MCF 10A (cell line): ENCODE results near the gene NUP214. TPM values are rescaled to one million over a fixed set of nuclear protein-coding genes. Genes with fewer than 3 reads are reported as not detected.

ENCODE experiments used
- BruUV-seq: library from RNA; stranded (reverse); fragments of 400-500 nt; replicated peaks from 2 replicates; lab custom pipeline; 2021; lab: Mats Ljungman, UMichigan
- CTCF ChIA-PET: fragments of 300-600 bp; sonication (Branson Sonifier 250); formaldehyde crosslinking; extraction: SDS; loops from one replicate; lab custom pipeline; 2021; ENCODE audit warnings: antibody characterized with exemption, inconsistent platforms; lab: Yijun Ruan, JAX
- POLR2A ChIA-PET: fragments of 300-600, 350-650 bp; sonication (Branson Sonifier 250); formaldehyde crosslinking; extraction: SDS; loops from one replicate; lab custom pipeline; 2020; ENCODE audit warnings: antibody characterized with exemption, inconsistent platforms; lab: Yijun Ruan, JAX
- DNase-seq: peaks from one replicate; pipeline ENCODE4 v3.0.0-alpha.2; 2018; ENCODE audit not compliant: unreplicated experiment
- H3K27ac Mint-ChIP-seq: one replicate; pipeline ENCODE4 v1.8.0; 2022; ENCODE audit warnings: mild to moderate bottlenecking, low read depth, mixed read lengths; ENCODE audit not compliant: unreplicated experiment
- H3K27me3 Mint-ChIP-seq: one replicate; pipeline ENCODE4 v1.8.0; 2022; ENCODE audit warnings: mixed read lengths; ENCODE audit not compliant: insufficient read depth, unreplicated experiment
- H3K36me3 Mint-ChIP-seq: one replicate; pipeline ENCODE4 v1.8.0; 2022; ENCODE audit warnings: mild to moderate bottlenecking, moderate library complexity, mixed read lengths; ENCODE audit not compliant: insufficient read depth, unreplicated experiment
- H3K4me1 Mint-ChIP-seq: one replicate; pipeline ENCODE4 v1.8.0; 2022; ENCODE audit warnings: mixed read lengths; ENCODE audit not compliant: insufficient read depth, unreplicated experiment
- H3K4me3 Mint-ChIP-seq: one replicate; pipeline ENCODE4 v1.8.0; 2022; ENCODE audit warnings: mild to moderate bottlenecking, moderate library complexity, mixed read lengths; ENCODE audit not compliant: unreplicated experiment
- H3K9me3 Mint-ChIP-seq: one replicate; pipeline ENCODE4 v1.8.0; 2022; ENCODE audit warnings: mixed read lengths; ENCODE audit not compliant: unreplicated experiment
- CTCF ChIP-seq: fragments of 200-600 bp; IDR thresholded peaks from one replicate; pipeline ENCODE4 v1.8.0; 2022; ENCODE audit warnings: antibody characterized with exemption, mild to moderate bottlenecking; ENCODE audit not compliant: unreplicated experiment
- intact Hi-C: fragments of 100-400 bp; cut with micrococcal nuclease; formaldehyde crosslinking; loops from 2 replicates; pipeline ENCODE4 v1.14.1; 2022
- total RNA-seq: library from RNA; stranded (reverse); gene quantifications from 2 replicates; pipeline ENCODE4 v1.2.3, GENCODE V29; 2022

NUP214 gene
- total RNA-seq, 1 experiment from 2014 or later: 41.8 TPM

DNA sequence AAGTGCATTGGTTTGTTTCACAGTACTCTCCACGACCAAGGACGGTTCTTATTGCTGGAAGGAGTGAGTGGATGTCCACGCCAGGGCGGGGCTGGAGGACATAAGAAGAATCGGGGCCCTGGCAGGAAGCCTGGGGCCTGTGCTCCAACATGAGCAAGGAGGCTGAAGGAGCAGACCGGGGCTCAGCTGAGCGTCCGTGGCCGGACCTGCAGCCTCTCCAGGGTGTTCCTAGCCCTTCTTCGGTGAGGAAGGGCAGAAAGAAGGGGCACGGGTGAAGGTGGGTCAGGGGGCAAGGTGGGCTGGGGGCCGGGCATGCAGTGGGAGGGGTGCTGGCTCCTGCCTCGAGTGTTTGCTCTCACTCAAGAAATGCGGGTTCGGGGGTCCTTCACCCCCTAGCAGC, 132.8 kb downstream of the NUP214 start:
- Mint-ChIP-seq H3K9me3 (no peaks in the 10 kb centered on the region), H3K27ac (no peak overlapping the region), H3K4me3 (no peak overlapping the region), H3K4me1 (peaks cover 7% of the 10 kb centered on the region), H3K27me3 (no peaks in the 10 kb centered on the region), H3K36me3 (no peaks in the 10 kb centered on the region)
- intact Hi-C loops: no loop called here
- CTCF ChIA-PET: interaction anchor here (0.6 to 1.7 kb wide), 2 partner anchors 80 to 163 kb away, joined by 3 to 4 read pairs; no protein-coding TSS in a partner anchor
- BruUV-seq: no TSS peak
- POLR2A ChIA-PET: interaction anchor here (0.6 kb wide), 1 partner anchor 26 kb away, joined by 4 read pairs; no protein-coding TSS in a partner anchor
- DNase-seq: no peak
- no peak for TF ChIP-seq CTCF

DNA sequence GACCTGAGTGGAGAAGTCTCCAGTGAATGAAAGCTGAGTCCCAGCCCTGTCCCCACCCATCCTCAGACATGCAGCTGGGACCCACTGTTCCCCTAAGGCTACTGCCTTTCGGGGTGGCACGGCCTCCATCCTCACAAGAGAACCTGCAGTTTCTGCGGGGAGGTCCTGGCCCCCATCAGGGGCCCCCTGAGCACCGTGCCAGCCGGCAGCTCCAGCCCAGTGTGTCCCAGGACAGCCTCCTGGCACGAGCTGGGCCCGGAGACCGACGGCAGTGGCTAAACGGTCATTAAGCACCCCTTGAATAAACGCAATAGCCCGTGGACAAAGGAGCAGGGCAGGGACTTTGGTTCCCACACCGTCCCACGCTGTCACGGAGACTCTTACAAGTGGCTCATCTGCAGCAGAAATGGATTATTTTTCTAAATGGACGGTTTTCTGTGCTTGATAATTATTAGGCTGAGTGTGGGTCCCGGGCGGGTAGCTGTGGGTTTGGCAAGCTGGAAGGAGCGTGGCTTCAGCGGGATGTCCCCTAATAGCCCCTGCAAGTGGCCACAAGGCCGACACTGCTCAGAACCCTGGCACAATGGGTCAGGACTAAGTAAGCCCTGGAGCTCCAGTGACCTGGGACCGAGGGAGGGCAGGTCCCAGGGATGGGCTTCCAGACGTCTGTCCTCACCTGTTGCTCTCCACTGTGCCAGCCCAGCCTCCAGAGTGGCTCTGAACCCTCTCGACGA, 133.5 kb downstream of the NUP214 start:
- no peak for DNase-seq
- Mint-ChIP-seq H3K36me3 (no peaks in the 10 kb centered on the region), H3K4me1 (peaks cover 7% of the 10 kb centered on the region), H3K27me3 (no peaks in the 10 kb centered on the region), H3K4me3 (no peak overlapping the region), H3K9me3 (no peaks in the 10 kb centered on the region), H3K27ac (no peak overlapping the region)
- CTCF ChIA-PET: interaction anchor here (1.7 kb wide), 1 partner anchor 81 kb away, joined by 4 read pairs; no protein-coding TSS in a partner anchor
- no peak for TF ChIP-seq CTCF
- intact Hi-C loops: no loop called here
- BruUV-seq: no TSS peak
- POLR2A ChIA-PET: interaction anchor here (0.6 kb wide), 1 partner anchor 42 kb away, joined by 3 read pairs; no protein-coding TSS in a partner anchor

- no TSS peak for BruUV-seq
- CTCF ChIA-PET: interaction anchor here (1.7 kb wide), 1 partner anchor 82 kb away, joined by 4 read pairs; no protein-coding TSS in a partner anchor
- Mint-ChIP-seq H3K4me1 (peaks cover 7% of the 10 kb centered on the region), H3K9me3 (no peaks in the 10 kb centered on the region), H3K4me3 (no peak overlapping the region), H3K27me3 (no peaks in the 10 kb centered on the region), H3K36me3 (no peaks in the 10 kb centered on the region), H3K27ac (no peak overlapping the region)
- DNase-seq: no peak
- intact Hi-C loops: no loop called here
- TF ChIP-seq CTCF: no peak
- POLR2A ChIA-PET: interaction anchor here (0.6 kb wide), 1 partner anchor 42 kb away, joined by 3 read pairs; no protein-coding TSS in a partner anchor
These were observed 134.1 kb downstream of the NUP214 start for GRCh38 chr9:131259432-131259898.

DNA sequence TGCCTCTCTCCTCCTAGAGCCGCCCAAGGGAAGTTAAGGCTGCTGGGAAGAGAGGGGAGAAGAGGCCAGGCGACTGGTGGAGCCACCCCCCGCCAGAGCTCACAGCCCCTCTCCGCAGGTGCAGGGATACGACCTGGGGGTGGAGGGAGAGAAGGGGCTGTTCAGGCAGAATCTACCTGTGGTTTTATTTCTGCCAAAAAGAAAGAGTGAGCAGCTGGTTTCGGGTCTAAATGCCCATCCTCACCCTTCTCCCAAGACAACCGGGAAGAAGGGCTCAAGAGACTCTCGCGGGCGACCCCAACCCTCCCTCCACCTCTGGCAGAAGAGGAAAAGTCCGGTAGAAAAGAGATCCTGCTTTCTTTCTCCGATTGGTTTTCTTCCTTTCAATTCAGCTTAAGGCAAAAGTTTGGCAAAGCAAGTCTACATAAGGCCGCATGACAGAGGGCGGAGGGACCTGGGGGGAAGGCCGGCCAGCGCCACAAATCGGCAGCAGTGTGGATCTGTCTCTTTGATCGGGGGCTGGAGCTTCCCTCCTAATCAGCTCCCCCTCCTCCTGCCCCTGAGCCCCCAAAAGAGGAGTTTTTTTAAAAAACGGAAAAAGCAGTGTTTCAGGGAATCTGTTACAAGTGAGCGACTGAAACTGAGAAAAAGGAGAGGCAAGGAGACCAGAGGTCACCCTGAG, 134.7 kb downstream of the NUP214 start:
- no peak for TF ChIP-seq CTCF
- no TSS peak for BruUV-seq
- POLR2A ChIA-PET: no interaction called here

More for the DNA sequence above, 134.7 kb downstream of the NUP214 start:
- Mint-ChIP-seq H3K9me3 (no peaks in the 10 kb centered on the region), H3K27ac (no peak overlapping the region), H3K4me1 (peaks cover 7% of the 10 kb centered on the region), H3K36me3 (no peaks in the 10 kb centered on the region), H3K4me3 (no peak overlapping the region), H3K27me3 (no peaks in the 10 kb centered on the region)
- intact Hi-C loops: no loop called here
- DNase-seq: no peak
- CTCF ChIA-PET: interaction anchor here (1.7 kb wide), 1 partner anchor 82 kb away, joined by 4 read pairs; no protein-coding TSS in a partner anchor
